K562 (cell line): Measurements from ENCODE around the gene MYO16. TPM values are rescaled to one million over a fixed set of nuclear protein-coding genes. Genes with fewer than 3 reads are reported as not detected.

Experiments
- AFF1 ChIP-seq, 2 experiments: fragments of 450-650 bp; IDR thresholded peaks; 2 replicates each; pipeline ENCODE4 v1.6.1; 2018; ENCODE audit warnings: mild to moderate bottlenecking in 2 of 2, low read depth in 1 of 2; ENCODE audit not compliant: partially characterized antibody in 2 of 2
- ARHGAP35 ChIP-seq: fragments of 450-650 bp; IDR thresholded peaks from 2 replicates; pipeline ENCODE4 v1.6.1; 2018; ENCODE audit not compliant: partially characterized antibody
- MEF2D ChIP-seq: conservative IDR thresholded peaks from 2 replicates; pipeline ENCODE4 v1.6.1; 2016; ENCODE audit warnings: low read depth, missing genetic modification characterization, missing compliant biosample characterization
- TCF7 ChIP-seq: sonication (generic); IDR thresholded peaks from 2 replicates; pipeline ENCODE4 v1.6.1; 2016; ENCODE audit warnings: antibody characterized with exemption, borderline replicate concordance
- YY1 ChIP-seq, 3 experiments: IDR thresholded peaks; 2 replicates each; pipeline ENCODE4 v1.6.1; 2011; ENCODE audit warnings: low read length in 2 of 3, mild to moderate bottlenecking in 2 of 3, moderate library complexity in 2 of 3, borderline replicate concordance in 1 of 3, control low read depth in 1 of 3, low read depth in 1 of 3; ENCODE audit not compliant: insufficient read depth in 3 of 3, insufficient replicate concordance in 2 of 3, control insufficient read depth in 1 of 3, insufficient read length in 1 of 3; ENCODE audit errors: extremely low read depth in 1 of 3
- ZBTB43 ChIP-seq: sonication (generic); formaldehyde crosslinking; IDR thresholded peaks from 2 replicates; pipeline ENCODE4 v1.8.0; 2023; ENCODE audit warnings: mild to moderate bottlenecking, missing genetic modification reagents
- ZNF398 ChIP-seq: fragments of 250-450 bp; sonication (Bioruptor Pico); IDR thresholded peaks from 2 replicates; pipeline ENCODE4 v1.8.0; 2021; ENCODE audit warnings: moderate library complexity, mild to moderate bottlenecking, inconsistent platforms
- polyA plus RNA-seq, 8 experiments: library from polyadenylated mRNA; depleted of rRNA in 4 of 8; stranded (reverse) in 5 of 8; unstranded in 3 of 8; fragments of >200 nt; fragmentation: Nextera tagmentation in 2 of 8; fragmentation: Illumina TruSeq in 1 of 8; extraction: Ambion mirVana in 2 of 8; extraction: Trizol in 1 of 8; gene quantifications; 2 replicates each; pipeline versions ENCODE4 v1.2.1 to v1.2.3, GENCODE V29; 2011 to 2014; ENCODE audit warnings: inconsistent platforms in 1 of 8, missing spikeins in 1 of 8
- total RNA-seq, 7 experiments: library from RNA; depleted of rRNA in 6 of 7; stranded (reverse); fragments of >200 nt in 6 of 7; fragmentation: Illumina TruSeq in 2 of 7; extraction: Trizol in 2 of 7; gene quantifications; 2 replicates each; pipeline versions ENCODE4 v1.2.1 to v1.2.3, GENCODE V29; 2011 to 2021; ENCODE audit warnings: low replicate concordance in 1 of 7

Gene MYO16
- total and polyA plus RNA-seq, 9 of the 15 experiments (the other 6 are each of a cell fraction or from before 2014, with no cell fraction given), result 4.3 to 45.7 (median 12.1) TPM

- TF ChIP-seq AFF1 (IDR thresholded peaks at IDR 0.05; ENCODE audit: low read depth in 1 of 2, partially characterized antibody in 2 of 2) (no peak), TCF7 (no peak), ZNF398 (CRISPR knock-in tag) (no peak), ZBTB43 (CRISPR knock-in tag) (no peak), ARHGAP35 (no peak), MEF2D (tag) (no peak), YY1 (IDR thresholded peaks at IDR 0.05; ENCODE audit: borderline replicate concordance in 1 of 3, control insufficient read depth in 1 of 3, extremely low read depth in 1 of 3, insufficient read depth in 3 of 3, insufficient read length in 1 of 3, insufficient replicate concordance in 2 of 3, low read depth in 1 of 3, low read length in 2 of 3) (no peak)
Measured at GRCh38 chr13:108777421-108778420, 148.3 kb downstream of the MYO16 start (continued).
